ENCODE results near the gene MS4A4A.
"Not testable (repeated sequence)": the region's sequence is repeated elsewhere in the genome, so short reads cannot be mapped to it uniquely, and the experiment has no call there.

The MS4A4A gene

GRCh38 chr11:60292145-60292544, 11.7 kb downstream of the MS4A4A start:
- DNase-seq (ENCODE audit: low read depth) = no peak

DNA sequence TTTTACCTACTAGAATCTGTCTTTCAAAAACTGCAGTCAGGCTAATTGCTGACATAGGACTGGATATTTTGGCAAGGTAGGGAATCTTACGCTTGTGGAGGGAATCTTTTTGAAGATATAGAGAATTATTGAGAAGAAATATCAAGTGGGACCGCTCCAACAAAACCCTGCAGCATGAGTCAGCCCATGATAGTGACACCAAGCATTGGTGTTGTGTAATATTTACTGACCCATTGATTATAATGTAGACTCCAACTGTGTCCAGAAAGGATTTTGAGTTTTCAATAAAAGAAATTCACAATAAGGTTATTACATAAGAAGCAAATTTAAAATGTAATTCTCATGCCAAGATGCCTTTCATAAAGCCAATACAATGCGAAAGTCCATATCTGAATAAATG, 20.7 kb downstream of the MS4A4A start:
- DNase-seq (ENCODE audit: low read depth) = no peak
- no peak overlapping the region for H3K4me3 ChIP-seq (ENCODE audit: low read depth, low read length)

More at GRCh38 chr11:60292145-60292544, 11.7 kb downstream of the MS4A4A start:
- no peak overlapping the region for H3K4me3 ChIP-seq (ENCODE audit: low read depth, low read length)

DNA sequence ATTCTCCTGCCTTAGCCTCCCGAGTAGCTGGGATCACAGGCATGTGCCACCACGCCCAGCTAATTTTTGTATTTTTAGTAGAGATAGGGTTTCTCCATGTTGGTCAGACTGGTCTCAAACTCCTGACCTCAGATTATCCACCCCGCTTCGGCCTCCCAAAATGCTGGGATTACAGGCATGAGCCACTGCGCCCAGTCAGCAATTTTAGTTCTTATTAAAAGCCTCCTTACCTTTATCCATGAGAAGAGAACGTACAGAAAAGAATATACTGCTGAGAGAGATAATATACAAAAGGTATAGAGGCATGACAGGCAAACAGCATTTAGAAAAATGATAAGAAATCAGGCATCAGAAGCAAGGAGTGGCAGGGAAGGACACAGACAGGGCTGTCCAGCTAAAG, 21.4 kb downstream of the MS4A4A start:
- not testable (repeated sequence) for H3K4me3 ChIP-seq (ENCODE audit: low read depth, low read length); DNase-seq (ENCODE audit: low read depth)

DNA sequence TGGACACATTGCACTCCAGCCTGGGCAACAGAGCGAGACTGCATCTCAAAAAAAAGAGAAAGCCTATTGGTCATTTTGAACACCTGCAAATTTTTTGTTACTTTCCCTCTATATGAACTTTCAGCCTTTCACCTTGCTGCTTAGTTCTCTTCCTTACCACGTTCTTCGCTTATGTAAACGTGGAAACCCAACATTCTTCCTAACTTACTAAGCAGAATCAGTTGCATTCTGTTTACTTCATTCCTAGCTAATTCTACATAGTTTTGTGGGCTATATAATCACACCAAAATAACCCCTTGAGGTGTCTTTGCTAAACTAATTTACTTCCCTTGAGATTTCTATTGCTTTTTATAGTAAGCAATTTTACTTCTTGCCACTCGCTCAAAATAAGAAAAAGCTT, 23.2 kb downstream of the MS4A4A start:
- DNase-seq (ENCODE audit: low read depth) = no peak
- H3K4me3 ChIP-seq (ENCODE audit: low read depth, low read length) = no peak overlapping the region

DNA sequence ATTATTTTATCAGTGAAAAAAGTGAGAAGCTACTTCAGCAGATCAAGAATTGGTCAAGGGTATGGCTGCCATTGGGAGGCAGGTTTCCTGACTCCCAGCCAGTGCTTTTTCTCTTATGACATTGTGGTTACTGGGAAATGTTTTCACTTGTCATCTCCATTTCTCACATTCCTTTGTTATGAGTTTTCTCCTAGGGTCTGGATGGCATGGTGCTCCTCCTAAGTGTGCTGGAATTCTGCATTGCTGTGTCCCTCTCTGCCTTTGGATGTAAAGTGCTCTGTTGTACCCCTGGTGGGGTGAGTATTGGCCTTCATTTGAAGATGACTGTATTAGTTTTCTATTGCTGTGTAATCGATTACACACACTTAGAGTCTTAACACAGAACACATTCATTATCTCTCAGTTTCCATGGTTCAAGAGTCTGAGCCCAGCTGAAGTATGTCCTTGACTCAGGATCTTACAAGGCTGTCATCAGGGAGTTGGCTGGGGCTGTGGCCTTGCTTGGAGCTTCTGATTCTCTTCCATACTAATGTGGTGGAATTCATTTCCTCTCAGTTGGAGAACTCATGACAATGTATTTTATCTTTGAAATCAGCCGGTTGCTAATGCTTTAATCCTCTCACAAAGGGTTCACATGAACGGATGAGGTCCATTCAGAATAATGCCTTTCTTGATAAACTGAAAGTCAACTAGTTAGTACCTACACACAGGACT, 25.6 kb downstream of the MS4A4A start:
- no peak overlapping the region for H3K4me3 ChIP-seq (ENCODE audit: low read depth, low read length)
- no peak for DNase-seq (ENCODE audit: low read depth)

DNA sequence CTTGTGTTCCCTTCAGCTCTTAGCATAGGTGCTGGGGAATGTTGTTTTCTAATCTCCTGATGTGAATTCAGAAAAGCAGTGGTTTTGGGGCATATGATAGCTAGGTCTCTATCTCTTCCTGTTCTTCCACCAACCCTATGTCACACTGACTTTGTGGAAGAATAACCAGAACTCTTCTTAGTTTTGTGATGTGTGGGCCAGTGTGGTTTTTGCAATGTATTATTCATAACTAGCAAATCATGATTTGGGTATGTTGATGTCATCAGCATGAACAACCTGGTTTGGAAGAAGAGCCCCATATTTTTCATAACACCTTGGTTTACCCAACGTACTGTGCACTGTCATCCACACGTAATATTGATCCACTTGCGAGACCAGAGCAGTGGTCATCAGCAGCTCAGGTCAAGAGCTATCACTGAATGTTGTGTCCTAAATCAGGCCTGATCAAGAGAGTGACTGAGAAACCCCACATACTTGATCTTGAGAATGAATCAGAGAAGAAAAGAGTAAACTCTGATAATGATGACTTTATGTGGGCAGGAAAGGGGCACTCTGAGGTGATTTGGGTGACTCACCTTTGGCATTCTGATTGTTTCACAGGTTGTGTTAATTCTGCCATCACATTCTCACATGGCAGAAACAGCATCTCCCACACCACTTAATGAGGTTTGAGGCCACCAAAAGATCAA, 27.2 kb downstream of the MS4A4A start:
- no peak for DNase-seq (ENCODE audit: low read depth)

DNA sequence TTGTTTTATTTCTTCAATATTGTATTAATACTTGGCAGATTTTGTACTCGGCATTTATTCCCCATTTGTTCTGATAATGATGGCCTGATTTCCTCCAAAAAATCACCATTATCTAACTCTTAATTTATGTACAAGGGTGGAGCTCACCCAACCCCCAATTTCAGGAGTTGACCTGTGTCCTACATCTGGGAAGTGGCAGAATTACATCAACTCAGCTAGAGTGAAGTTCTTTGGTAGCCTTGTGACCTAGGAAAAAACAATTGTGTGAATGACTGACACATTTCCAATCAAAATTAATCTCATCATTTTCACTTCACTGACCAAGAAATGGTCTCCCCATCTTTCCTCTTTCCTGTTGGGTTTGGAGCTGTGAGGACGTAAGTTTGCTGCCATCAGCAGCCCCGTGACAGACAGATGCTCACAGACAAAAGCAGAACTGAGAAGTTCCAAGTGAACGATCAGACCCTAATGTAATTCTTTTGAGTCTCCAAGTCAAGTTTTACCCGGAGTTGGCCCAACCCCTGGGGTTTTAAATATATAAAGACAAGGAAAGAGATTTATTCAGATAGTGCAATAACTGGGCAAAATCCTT, 30.0 kb downstream of the MS4A4A start:
- H3K4me3 ChIP-seq (ENCODE audit: low read depth, low read length) = no peak overlapping the region
- no peak for DNase-seq (ENCODE audit: low read depth)

More for the DNA sequence above, 27.2 kb downstream of the MS4A4A start:
- H3K4me3 ChIP-seq (ENCODE audit: low read depth, low read length) = no peak overlapping the region

- H3K4me3 ChIP-seq (ENCODE audit: low read depth, low read length) = no peak overlapping the region
- DNase-seq (ENCODE audit: low read depth) = no peak
Measured at GRCh38 chr11:60314635-60315321, 34.3 kb downstream of the MS4A4A start.

- no peak overlapping the region for H3K4me3 ChIP-seq (ENCODE audit: low read depth, low read length)
- no peak for DNase-seq (ENCODE audit: low read depth)
Measured at GRCh38 chr11:60315871-60316270, 35.4 kb downstream of the MS4A4A start.

DNA sequence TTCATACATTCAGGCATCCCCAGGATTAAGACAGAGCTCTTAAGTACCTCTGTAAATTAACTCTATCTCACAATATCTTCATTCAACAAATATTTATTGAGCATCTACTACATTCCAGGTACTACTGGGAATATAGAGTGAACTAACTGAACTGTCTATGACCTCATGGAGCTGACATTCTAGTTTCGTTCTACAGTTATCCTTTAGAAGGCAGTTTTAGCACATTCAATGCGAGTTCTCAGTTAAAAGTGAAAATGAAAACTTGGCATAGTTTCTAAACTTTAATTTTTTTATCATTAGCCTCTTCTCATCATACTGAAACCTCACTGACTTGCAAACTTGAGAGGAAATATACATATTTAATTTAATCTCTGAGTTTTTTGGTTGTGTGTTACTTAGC, 35.9 kb downstream of the MS4A4A start:
- no peak for DNase-seq (ENCODE audit: low read depth)
- no peak overlapping the region for H3K4me3 ChIP-seq (ENCODE audit: low read depth, low read length)

- no peak for DNase-seq (ENCODE audit: low read depth)
Measured at GRCh38 chr11:60318726-60319125, 38.3 kb downstream of the MS4A4A start.

GRCh38 chr11:60321051-60321450, 40.6 kb downstream of the MS4A4A start:
- DNase-seq (ENCODE audit: low read depth) = no peak
- H3K4me3 ChIP-seq (ENCODE audit: low read depth, low read length) = no peak overlapping the region

More at GRCh38 chr11:60318726-60319125, 38.3 kb downstream of the MS4A4A start:
- no peak overlapping the region for H3K4me3 ChIP-seq (ENCODE audit: low read depth, low read length)

DNA sequence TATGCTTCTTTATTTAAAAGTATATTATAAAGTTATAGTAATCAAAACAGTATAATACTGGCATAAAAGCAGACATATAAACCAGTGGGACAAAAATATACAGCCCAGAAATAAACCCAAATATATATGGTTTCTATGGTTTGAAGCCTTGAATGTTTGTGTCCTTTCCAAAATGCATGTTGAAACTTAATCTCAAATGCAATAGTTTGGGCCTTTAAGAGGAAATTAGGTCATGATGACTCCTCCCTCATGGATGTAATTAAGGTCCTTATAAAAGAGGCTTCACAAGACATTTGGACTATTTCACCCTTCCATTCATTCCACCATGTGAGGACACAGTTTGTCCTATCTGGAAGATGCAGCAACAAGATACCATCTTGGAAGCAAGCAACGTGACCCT, 46.5 kb downstream of the MS4A4A start, which contains the start of gene MS4A6E:
TSS of gene MS4A6E (plus strand) at position 301 of the 400 bp plus-strand sequence. CDS start 7,641 bp downstream, outside the sequence.
- no peak for DNase-seq (ENCODE audit: low read depth)
- H3K4me3 ChIP-seq (ENCODE audit: low read depth, low read length) = no peak within 1 kb of the TSS

DNA sequence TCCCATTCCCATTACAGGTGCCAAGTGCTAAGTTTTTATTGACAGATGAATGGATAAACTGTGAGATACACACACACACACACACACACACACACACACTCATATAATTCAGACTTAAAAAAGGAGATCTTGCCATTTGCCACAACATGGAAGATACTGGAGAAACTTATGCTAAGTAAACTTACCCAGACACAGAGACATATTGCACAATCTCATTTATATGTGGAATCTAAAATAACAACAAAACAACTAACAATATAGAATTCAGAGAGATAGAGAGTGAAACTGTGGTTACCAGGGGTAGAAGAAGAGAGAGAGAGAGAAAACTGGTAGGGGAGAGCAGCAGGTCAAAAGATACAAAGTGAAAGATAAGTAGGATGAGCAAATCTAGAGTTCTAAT, 48.0 kb downstream of the MS4A4A start:
- no peak for DNase-seq (ENCODE audit: low read depth)
- H3K4me3 ChIP-seq (ENCODE audit: low read depth, low read length) = no peak overlapping the region

- no peak for DNase-seq (ENCODE audit: low read depth)
- H3K4me3 ChIP-seq (ENCODE audit: low read depth, low read length) = no peak overlapping the region
Measured at GRCh38 chr11:60332846-60333245, 52.4 kb downstream of the MS4A4A start.

DNA sequence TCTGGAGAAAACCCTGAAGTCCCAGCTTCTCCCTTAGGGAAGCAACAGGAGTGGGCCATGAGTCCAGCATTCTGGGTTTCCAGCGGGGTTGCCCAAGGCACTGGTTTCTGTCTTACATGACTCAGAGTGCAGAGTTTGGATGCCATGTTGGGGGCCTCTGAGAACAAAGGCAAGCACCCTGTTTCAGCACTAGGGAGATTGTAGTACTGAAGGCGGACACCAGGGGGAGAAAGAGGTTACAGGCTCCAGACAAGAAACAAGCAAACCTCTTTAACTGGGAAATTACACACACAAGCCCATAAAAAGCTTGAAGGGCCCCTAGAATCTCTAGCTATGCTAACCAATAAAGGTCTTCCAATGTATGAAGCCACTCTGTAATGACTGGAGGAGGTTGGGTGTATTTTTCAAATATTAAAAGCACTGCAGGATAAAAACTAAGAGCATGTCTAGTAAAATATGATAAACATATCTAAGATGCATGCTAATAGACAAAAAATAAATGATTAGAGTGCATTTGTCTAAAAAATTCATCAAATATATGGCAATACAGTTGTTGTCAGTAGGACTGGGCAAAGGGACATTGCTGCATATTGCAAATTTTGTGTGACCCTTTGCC, 53.6 kb downstream of the MS4A4A start:
- no peak overlapping the region for H3K4me3 ChIP-seq (ENCODE audit: low read depth, low read length)
- DNase-seq (ENCODE audit: low read depth) = no peak

- H3K4me3 ChIP-seq (ENCODE audit: low read depth, low read length) = no peak overlapping the region
Measured at GRCh38 chr11:60336767-60337391, 56.4 kb downstream of the MS4A4A start.

DNA sequence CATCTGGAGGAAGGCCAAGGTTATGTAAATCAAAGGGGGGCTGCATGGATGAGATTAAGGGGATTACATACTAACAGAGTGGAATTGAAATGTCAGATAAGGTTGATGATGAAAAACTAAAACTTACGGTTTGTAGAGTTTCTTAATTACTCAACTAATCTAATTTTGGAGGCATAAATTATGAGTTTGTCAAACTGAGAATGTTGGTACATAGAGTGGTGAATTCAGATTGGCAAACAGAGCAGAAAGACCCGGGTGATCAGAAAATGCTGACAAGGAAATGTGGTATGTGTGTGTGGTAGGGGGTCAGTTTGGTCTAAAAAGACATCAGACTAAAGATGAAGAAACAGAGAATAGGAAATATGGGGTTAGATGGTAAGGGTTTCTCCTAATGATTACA, 57.6 kb downstream of the MS4A4A start:
- H3K4me3 ChIP-seq (ENCODE audit: low read depth, low read length) = no peak overlapping the region

More at GRCh38 chr11:60336767-60337391, 56.4 kb downstream of the MS4A4A start:
- DNase-seq (ENCODE audit: low read depth) = no peak

DNA sequence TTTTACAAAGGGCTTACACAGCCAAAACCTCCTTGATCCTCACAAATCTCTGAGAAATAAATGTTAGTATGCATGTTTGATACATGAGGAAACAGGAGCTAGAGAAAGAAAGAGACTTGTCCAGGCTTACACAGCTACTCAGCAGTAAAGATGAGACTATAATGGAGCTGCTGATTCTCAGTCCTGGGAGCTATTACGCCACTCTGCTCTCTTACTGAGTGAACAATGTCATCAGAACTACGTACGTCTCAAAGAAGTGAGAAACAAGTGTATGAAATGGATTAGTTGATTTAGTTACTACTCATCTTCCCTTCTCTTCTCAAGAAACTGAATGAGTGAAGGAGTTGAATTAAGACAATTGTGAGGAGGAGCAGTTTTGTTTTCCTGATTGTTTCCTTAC, 58.9 kb downstream of the MS4A4A start:
- H3K4me3 ChIP-seq (ENCODE audit: low read depth, low read length) = no peak overlapping the region
- no peak for DNase-seq (ENCODE audit: low read depth)

More for the DNA sequence above, 57.6 kb downstream of the MS4A4A start:
- no peak for DNase-seq (ENCODE audit: low read depth)

Data from skeletal muscle cell (primary cell).